HepG2 (cell line): ENCODE results near the gene CPNE2. TPM values are rescaled to one million over a fixed set of nuclear protein-coding genes. Genes with fewer than 3 reads are reported as not detected.

ENCODE experiments used
- AHR ChIP-seq: IDR thresholded peaks from 2 replicates; pipeline ENCODE4 v1.6.1; 2018; ENCODE audit warnings: missing genetic modification reagents, missing compliant biosample characterization
- CEBPG ChIP-seq: IDR thresholded peaks from 2 replicates; pipeline ENCODE4 v1.6.1; 2016
- FOXK1 ChIP-seq: sonication (generic); formaldehyde crosslinking; IDR thresholded peaks from 2 replicates; pipeline ENCODE4 v1.4.0; 2020; ENCODE audit warnings: low read depth, missing genetic modification reagents, borderline replicate concordance
- GATA4 ChIP-seq: sonication (generic); IDR thresholded peaks from 2 replicates; pipeline ENCODE4 v1.6.1; 2016; ENCODE audit warnings: antibody characterized with exemption, low read depth, borderline replicate concordance
- HDAC1 ChIP-seq: sonication (generic); formaldehyde crosslinking; IDR thresholded peaks from 2 replicates; pipeline ENCODE4 v1.5.1; 2020; ENCODE audit warnings: mild to moderate bottlenecking, missing genetic modification reagents
- HMG20B ChIP-seq: conservative IDR thresholded peaks from 2 replicates; pipeline ENCODE4 v1.6.1; 2016; ENCODE audit warnings: missing genetic modification reagents, missing compliant biosample characterization
- HNRNPUL1 ChIP-seq: fragments of 200-400 bp; formaldehyde crosslinking; IDR thresholded peaks from 2 replicates; pipeline ENCODE4 v1.6.1; 2017; ENCODE audit warnings: low read depth, mild to moderate bottlenecking, low read length, moderate library complexity
- KAT8 ChIP-seq: IDR thresholded peaks from 2 replicates; pipeline ENCODE4 v1.6.1; 2016; ENCODE audit warnings: missing genetic modification reagents, missing compliant biosample characterization
- MBD4 ChIP-seq: IDR thresholded peaks from 2 replicates; pipeline ENCODE4 v1.6.1; 2012; ENCODE audit warnings: low read length, inconsistent platforms, borderline replicate concordance
- MEF2D ChIP-seq: sonication (generic); formaldehyde crosslinking; IDR thresholded peaks from 2 replicates; pipeline ENCODE4 v1.5.1; 2020; ENCODE audit warnings: mild to moderate bottlenecking, missing genetic modification reagents
- NFE2 ChIP-seq: sonication (generic); formaldehyde crosslinking; IDR thresholded peaks from 2 replicates; pipeline ENCODE4 v1.4.0; 2020; ENCODE audit warnings: missing genetic modification reagents
- NFIC ChIP-seq: IDR thresholded peaks from 2 replicates; pipeline ENCODE4 v1.6.1; 2012; ENCODE audit warnings: mild to moderate bottlenecking, low read length, inconsistent platforms
- ONECUT2 ChIP-seq: sonication (generic); formaldehyde crosslinking; IDR thresholded peaks from 2 replicates; pipeline ENCODE4 v1.4.0; 2020; ENCODE audit warnings: missing genetic modification reagents
- PITX1 ChIP-seq: sonication (generic); formaldehyde crosslinking; IDR thresholded peaks from 2 replicates; pipeline ENCODE4 v1.5.1; 2020; ENCODE audit warnings: mild to moderate bottlenecking, missing genetic modification reagents
- TCF12 ChIP-seq, 2 experiments: fragments of 450-650 bp in 1 of 2; sonication (generic) in 1 of 2; formaldehyde crosslinking in 1 of 2; IDR thresholded peaks; 2 replicates each; pipeline versions ENCODE4 v1.6.1 to v1.8.0; 2017 to 2022; ENCODE audit warnings: antibody characterized with exemption in 1 of 2, mild to moderate bottlenecking in 1 of 2, missing genetic modification reagents in 1 of 2, moderate library complexity in 1 of 2
- ZNF101 ChIP-seq: sonication (generic); formaldehyde crosslinking; IDR thresholded peaks from 2 replicates; pipeline ENCODE4 v1.4.0; 2020; ENCODE audit warnings: mild to moderate bottlenecking, low read depth, missing genetic modification reagents, borderline replicate concordance
- ZNF124 ChIP-seq: sonication (generic); formaldehyde crosslinking; IDR thresholded peaks from 2 replicates; pipeline ENCODE4 v1.4.0; 2020; ENCODE audit warnings: missing genetic modification reagents
- ZNF230 ChIP-seq: sonication (generic); formaldehyde crosslinking; IDR thresholded peaks from 2 replicates; pipeline ENCODE4 v1.4.0; 2020; ENCODE audit warnings: mild to moderate bottlenecking, missing genetic modification reagents
- polyA plus RNA-seq, 8 experiments: library from polyadenylated mRNA; depleted of rRNA in 3 of 8; stranded (reverse) in 7 of 8; unstranded in 1 of 8; fragments of >200 nt; fragmentation: Illumina TruSeq in 4 of 8; extraction: Trizol in 4 of 8; gene quantifications; 2 replicates each; pipeline versions ENCODE4 v1.2.1 to v1.2.3, GENCODE V29; 2011 to 2016; ENCODE audit warnings: low read depth in 4 of 8, missing spikeins in 1 of 8, mixed read lengths in 1 of 8; ENCODE audit not compliant: insufficient read depth in 1 of 8
- total RNA-seq, 5 experiments: library from RNA; depleted of rRNA; stranded (reverse); fragments of >200 nt; fragmentation: Illumina TruSeq; extraction: Trizol; gene quantifications; 2 replicates each; pipeline ENCODE4 v1.2.3, GENCODE V29; 2016; ENCODE audit warnings: low read depth in 1 of 5
- TF ChIP-seq, protein P1 (sequence below): sonication (generic); formaldehyde crosslinking; IDR thresholded peaks from 2 replicates; pipeline ENCODE4 v1.5.1; 2020; ENCODE audit warnings: mild to moderate bottlenecking, missing genetic modification reagents
- TF ChIP-seq, protein P2 (sequence below): sonication (generic); formaldehyde crosslinking; conservative IDR thresholded peaks from 2 replicates; pipeline ENCODE4 v1.4.0; 2020; ENCODE audit warnings: mild to moderate bottlenecking, missing genetic modification reagents, moderate library complexity
- TF ChIP-seq, protein P3 (sequence below), 2 experiments: fragments of 450-650 bp in 1 of 2; sonication (generic) in 1 of 2; formaldehyde crosslinking; IDR thresholded peaks; 2 replicates each; pipeline versions ENCODE4 v1.5.0 to v1.8.0; 2020 to 2022; ENCODE audit warnings: mild to moderate bottlenecking in 1 of 2, missing genetic modification reagents in 1 of 2
- TF ChIP-seq, protein P4 (sequence below): sonication (generic); formaldehyde crosslinking; IDR thresholded peaks from 2 replicates; pipeline ENCODE4 v1.8.1; 2022; ENCODE audit warnings: mild to moderate bottlenecking, missing genetic modification reagents

CPNE2 gene
- total and polyA plus RNA-seq, 2 of the 13 experiments (the other 11 are each of a cell fraction or from before 2014, with no cell fraction given) = 10.6 to 23.3 TPM

DNA sequence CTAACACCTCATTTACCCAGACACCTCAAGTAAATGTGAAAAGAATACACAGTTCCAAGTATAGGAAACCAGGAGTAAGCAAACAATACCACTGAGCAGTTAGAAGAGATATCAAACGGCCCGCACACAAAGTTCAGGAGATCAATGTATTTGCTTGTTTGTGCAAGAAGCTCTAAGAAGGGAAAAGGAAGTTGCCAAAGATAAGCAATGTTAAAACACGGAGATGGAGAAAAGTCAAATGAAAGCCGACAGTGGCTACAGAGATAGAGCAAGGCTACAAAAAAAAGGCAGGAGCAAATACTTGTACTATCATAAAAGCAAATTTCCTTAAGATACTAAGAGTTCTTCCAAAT, 63.9 kb downstream of the CPNE2 start (continued):
- no peak for TF ChIP-seq HNRNPUL1
- TF ChIP-seq ZNF124 (CRISPR knock-in tag) = peak; percentile 83; the same call in 1 of the 2 replicates
- peak; percentile 37; the same call in 1 of the 2 replicates for TF ChIP-seq CEBPG (CRISPR knock-in tag)
- peak; percentile 70; the same call in 1 of the 2 replicates for TF ChIP-seq ONECUT2 (CRISPR knock-in tag)
- no peak; the same call in 1 of the 2 replicates for TF ChIP-seq MBD4
- no peak for TF ChIP-seq ZNF230
- TF ChIP-seq NFE2 (CRISPR knock-in tag) = no peak
- TF ChIP-seq, protein P1, sequence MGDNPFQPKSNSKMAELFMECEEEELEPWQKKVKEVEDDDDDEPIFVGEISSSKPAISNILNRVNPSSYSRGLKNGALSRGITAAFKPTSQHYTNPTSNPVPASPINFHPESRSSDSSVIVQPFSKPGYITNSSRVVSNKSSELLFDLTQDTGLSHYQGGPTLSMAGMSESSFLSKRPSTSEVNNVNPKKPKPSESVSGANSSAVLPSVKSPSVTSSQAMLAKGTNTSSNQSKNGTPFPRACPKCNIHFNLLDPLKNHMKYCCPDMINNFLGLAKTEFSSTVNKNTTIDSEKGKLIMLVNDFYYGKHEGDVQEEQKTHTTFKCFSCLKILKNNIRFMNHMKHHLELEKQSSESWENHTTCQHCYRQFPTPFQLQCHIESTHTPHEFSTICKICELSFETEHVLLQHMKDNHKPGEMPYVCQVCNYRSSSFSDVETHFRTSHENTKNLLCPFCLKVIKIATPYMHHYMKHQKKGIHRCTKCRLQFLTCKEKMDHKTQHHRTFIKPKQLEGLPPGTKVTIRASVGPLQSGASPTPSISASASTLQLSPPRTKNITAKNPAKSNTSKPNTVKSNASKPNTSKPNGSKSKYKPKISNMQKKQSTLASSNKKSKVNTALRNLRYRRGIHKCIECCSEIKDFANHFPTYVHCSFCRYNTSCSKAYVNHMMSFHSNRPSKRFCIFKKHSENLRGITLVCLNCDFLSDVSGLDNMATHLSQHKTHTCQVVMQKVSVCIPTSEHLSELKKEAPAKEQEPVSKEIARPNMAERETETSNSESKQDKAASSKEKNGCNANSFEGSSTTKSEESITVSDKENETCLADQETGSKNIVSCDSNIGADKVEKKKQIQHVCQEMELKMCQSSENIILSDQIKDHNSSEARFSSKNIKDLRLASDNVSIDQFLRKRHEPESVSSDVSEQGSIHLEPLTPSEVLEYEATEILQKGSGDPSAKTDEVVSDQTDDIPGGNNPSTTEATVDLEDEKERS (CRISPR knock-in tag) = peak; percentile 58; the same call in 1 of the 2 replicates
- TF ChIP-seq FOXK1 (CRISPR knock-in tag) = peak; percentile 53; the same call in 1 of the 2 replicates
- TF ChIP-seq AHR (CRISPR knock-in tag) = no peak; the same call in 1 of the 2 replicates
- peak; percentile 58; the same call in 1 of the 2 replicates for TF ChIP-seq HMG20B (CRISPR knock-in tag)
- TF ChIP-seq, protein P2, sequence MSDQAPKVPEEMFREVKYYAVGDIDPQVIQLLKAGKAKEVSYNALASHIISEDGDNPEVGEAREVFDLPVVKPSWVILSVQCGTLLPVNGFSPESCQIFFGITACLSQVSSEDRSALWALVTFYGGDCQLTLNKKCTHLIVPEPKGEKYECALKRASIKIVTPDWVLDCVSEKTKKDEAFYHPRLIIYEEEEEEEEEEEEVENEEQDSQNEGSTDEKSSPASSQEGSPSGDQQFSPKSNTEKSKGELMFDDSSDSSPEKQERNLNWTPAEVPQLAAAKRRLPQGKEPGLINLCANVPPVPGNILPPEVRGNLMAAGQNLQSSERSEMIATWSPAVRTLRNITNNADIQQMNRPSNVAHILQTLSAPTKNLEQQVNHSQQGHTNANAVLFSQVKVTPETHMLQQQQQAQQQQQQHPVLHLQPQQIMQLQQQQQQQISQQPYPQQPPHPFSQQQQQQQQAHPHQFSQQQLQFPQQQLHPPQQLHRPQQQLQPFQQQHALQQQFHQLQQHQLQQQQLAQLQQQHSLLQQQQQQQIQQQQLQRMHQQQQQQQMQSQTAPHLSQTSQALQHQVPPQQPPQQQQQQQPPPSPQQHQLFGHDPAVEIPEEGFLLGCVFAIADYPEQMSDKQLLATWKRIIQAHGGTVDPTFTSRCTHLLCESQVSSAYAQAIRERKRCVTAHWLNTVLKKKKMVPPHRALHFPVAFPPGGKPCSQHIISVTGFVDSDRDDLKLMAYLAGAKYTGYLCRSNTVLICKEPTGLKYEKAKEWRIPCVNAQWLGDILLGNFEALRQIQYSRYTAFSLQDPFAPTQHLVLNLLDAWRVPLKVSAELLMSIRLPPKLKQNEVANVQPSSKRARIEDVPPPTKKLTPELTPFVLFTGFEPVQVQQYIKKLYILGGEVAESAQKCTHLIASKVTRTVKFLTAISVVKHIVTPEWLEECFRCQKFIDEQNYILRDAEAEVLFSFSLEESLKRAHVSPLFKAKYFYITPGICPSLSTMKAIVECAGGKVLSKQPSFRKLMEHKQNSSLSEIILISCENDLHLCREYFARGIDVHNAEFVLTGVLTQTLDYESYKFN (CRISPR knock-in tag) = peak; percentile 88
- peak; percentile 47; the same call in 1 of the 2 replicates for TF ChIP-seq KAT8
- TF ChIP-seq MEF2D = peak; percentile 72; the same call in 1 of the 2 replicates
- TF ChIP-seq GATA4 = 0 out of 2 replicates have a peak, but pooled peaks have one; percentile 69
- peak; percentile 82; the same call in 1 of the 2 replicates for TF ChIP-seq NFIC
- no peak for TF ChIP-seq TCF12 (IDR thresholded peaks at IDR 0.05)
- no peak for TF ChIP-seq TCF12 (CRISPR knock-in tag; IDR thresholded peaks at IDR 0.05)
- TF ChIP-seq HDAC1 = peak; percentile 76
- TF ChIP-seq PITX1 = 0 out of 2 replicates have a peak, but pooled peaks have one; percentile 21
- no peak for TF ChIP-seq ZNF101
- TF ChIP-seq, protein P3, sequence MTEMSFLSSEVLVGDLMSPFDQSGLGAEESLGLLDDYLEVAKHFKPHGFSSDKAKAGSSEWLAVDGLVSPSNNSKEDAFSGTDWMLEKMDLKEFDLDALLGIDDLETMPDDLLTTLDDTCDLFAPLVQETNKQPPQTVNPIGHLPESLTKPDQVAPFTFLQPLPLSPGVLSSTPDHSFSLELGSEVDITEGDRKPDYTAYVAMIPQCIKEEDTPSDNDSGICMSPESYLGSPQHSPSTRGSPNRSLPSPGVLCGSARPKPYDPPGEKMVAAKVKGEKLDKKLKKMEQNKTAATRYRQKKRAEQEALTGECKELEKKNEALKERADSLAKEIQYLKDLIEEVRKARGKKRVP (CRISPR knock-in tag; IDR thresholded peaks at IDR 0.05) = no peak
- TF ChIP-seq, protein P4, sequence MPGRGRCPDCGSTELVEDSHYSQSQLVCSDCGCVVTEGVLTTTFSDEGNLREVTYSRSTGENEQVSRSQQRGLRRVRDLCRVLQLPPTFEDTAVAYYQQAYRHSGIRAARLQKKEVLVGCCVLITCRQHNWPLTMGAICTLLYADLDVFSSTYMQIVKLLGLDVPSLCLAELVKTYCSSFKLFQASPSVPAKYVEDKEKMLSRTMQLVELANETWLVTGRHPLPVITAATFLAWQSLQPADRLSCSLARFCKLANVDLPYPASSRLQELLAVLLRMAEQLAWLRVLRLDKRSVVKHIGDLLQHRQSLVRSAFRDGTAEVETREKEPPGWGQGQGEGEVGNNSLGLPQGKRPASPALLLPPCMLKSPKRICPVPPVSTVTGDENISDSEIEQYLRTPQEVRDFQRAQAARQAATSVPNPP (CRISPR knock-in tag) = no peak
